HG03354 (cell line): ENCODE data around the gene SMS.

ENCODE experiments used
- ATAC-seq: cut with Tn5 transposase; IDR thresholded peaks from one replicate; pipeline ENCODE4 v1.9.1; 2021; ENCODE audit warnings: mild to moderate bottlenecking; ENCODE audit not compliant: unreplicated experiment, poor library complexity, severe bottlenecking

The SMS gene

GRCh38 chrX:21940356-21940829, at the start of gene SMS:
Gene SMS (plus strand): TSS chrX:21940709. CDS start chrX:21940825, 116 bp downstream.
- peak; percentile 58 for ATAC-seq

GRCh38 chrX:21905313-21905712, 35.2 kb upstream of the SMS start:
- ATAC-seq, result no peak

- no peak for ATAC-seq
Observed at GRCh38 chrX:21905953-21906352, 34.6 kb upstream of the SMS start.

- ATAC-seq, result no peak
Observed at GRCh38 chrX:21907260-21907659, 33.2 kb upstream of the SMS start.

GRCh38 chrX:21911481-21911880, 29.0 kb upstream of the SMS start:
- no peak for ATAC-seq

- no peak for ATAC-seq
Observed at GRCh38 chrX:21912220-21912619, 28.3 kb upstream of the SMS start.

GRCh38 chrX:21912989-21913388, 27.5 kb upstream of the SMS start:
- ATAC-seq, result no peak

- no peak for ATAC-seq
Observed at GRCh38 chrX:21926116-21926515, 14.4 kb upstream of the SMS start.

- ATAC-seq, result peak; percentile 64
Observed at GRCh38 chrX:21926527-21927278, 13.8 kb upstream of the SMS start.

GRCh38 chrX:21929209-21929608, 11.3 kb upstream of the SMS start:
- ATAC-seq, result no peak

GRCh38 chrX:21930986-21931385, 9.5 kb upstream of the SMS start:
- no peak for ATAC-seq

- ATAC-seq, result no peak
Observed at GRCh38 chrX:21932292-21933002, 8.1 kb upstream of the SMS start.

- ATAC-seq, result no peak
Observed at GRCh38 chrX:21933077-21933476, 7.4 kb upstream of the SMS start.

GRCh38 chrX:21934414-21934813, 6.1 kb upstream of the SMS start:
- ATAC-seq, result no peak

GRCh38 chrX:21939906-21940305, 603 bp upstream of the SMS start:
- ATAC-seq, result no peak

- no peak for ATAC-seq
Observed at GRCh38 chrX:21943460-21944135, 3.1 kb downstream of the SMS start.

GRCh38 chrX:21944136-21944615, 3.7 kb downstream of the SMS start:
- no peak for ATAC-seq

- no peak for ATAC-seq
Observed at GRCh38 chrX:21946925-21947641, 6.6 kb downstream of the SMS start.

GRCh38 chrX:21947671-21948070, 7.2 kb downstream of the SMS start:
- no peak for ATAC-seq
